GM19025 (cell line): ENCODE data around the gene HTT.

Source experiments
- ATAC-seq: cut with Tn5 transposase; IDR thresholded peaks from one replicate; pipeline ENCODE4 v1.9.1; 2021; ENCODE audit warnings: mild to moderate bottlenecking, low read depth, moderate library complexity; ENCODE audit not compliant: unreplicated experiment

Gene HTT

DNA sequence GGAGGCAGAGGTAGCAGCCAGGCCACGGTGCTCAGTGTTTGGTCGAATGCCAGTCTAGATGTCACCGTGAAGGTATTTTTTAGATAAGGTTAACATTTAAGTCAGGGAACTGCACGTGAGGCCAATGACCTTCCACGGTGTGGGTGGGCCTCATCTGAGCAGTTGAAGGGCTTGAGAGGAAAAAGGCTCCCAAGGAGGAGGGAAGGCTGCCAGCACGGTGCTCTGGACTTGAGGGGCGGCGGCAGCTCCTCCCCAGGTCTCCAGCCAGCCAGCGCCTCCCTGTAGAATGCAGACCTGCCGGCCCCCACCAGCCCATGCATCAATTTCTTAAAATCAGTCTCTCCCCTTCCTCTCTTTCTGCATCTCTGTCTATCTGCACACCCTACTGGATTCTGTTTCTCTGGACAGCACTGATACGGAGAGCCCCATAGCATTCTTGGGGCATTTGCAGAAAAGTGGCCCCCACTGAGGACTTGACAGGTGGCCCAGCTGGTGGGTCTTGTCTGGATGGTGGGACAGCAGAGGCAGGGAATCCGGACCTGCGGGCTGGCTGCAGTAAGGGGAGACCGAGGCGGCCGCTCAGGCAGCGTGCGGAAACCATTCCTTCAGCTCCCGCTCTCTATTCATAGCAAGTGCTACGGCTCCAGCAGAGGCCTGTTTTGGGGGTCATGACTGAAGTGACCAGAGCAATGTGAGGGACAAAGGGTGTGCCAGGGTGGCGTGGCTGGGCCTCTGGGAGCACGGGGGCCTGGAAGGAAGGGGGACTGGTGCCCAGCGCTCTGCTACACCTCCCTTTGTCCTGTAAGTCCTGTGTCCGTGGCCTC, 210.5 kb downstream of the HTT start:
- no peak for ATAC-seq

- ATAC-seq = peak; percentile 94
These were observed 211.3 kb downstream of the HTT start for GRCh38 chr4:3285558-3286334.

- no peak for ATAC-seq
These were observed 212.1 kb downstream of the HTT start for GRCh38 chr4:3286335-3287175.

DNA sequence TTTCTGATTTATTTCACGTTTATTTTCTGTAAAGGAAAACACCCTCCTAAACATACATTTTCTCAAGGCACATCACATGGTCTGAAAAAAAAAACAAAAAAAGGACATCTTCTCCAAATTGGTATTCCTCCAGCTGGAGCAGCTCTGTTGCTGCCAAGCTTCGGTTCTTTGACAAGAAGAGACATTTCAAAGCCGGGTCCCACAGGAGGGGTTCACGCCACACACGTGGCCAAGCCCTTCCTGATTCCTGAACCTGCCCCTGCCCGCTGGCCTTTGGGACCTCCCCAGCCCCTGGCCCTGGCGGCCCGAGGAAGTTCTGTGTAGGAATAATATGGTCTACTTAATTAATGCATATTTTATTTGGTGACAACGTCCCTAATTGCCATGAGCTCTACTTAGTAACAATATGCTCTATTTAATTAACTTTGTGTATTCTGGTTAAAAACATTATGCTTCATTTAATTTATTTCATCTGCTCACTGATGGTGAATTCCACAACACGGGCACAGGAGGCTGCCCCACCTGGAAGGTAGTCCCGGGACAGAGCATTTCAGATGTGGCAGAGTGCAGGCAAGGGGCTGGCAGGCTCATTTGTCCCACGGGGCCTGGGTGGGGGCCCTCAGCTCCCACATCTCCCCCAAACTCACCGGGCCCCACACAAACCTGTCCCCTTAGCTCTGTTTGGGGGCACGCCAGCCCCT, 212.9 kb downstream of the HTT start:
- no peak for ATAC-seq

DNA sequence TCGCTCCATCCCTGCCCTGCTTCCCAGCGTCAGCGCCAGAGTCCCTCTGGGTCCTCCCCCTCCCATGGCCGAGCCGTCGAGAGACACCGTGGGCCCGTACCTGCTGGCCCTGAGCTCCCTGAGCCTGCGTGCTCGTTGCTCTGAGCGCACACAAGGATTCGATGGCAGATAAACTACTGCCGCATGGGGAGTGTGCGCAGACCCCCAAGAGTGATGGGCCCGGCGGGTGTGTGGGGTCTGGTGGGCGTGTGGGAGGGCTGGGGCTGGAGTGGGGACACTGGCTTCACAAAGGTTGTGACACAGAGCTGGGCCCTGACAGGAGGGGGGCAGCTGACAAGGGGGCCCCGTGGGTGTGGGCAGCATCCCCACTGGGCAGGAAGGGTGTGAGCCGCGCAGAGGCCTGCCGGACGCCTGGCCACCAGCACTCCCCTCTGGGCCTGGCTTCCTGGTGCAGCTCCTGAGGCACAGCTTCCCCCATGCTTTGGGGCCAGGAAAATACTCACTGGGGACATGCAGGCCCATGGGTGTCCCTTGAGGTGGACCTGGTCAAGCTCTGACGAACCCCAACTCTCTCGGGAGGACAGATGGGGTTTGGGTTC, 213.6 kb downstream of the HTT start:
- no peak for ATAC-seq

GRCh38 chr4:3288571-3289094, 214.2 kb downstream of the HTT start:
- ATAC-seq = no peak

GRCh38 chr4:3290476-3290875, 216.0 kb downstream of the HTT start:
- ATAC-seq = no peak

GRCh38 chr4:3290889-3291321, 216.4 kb downstream of the HTT start:
- no peak for ATAC-seq

- ATAC-seq = no peak
These were observed 217.0 kb downstream of the HTT start for GRCh38 chr4:3291411-3291968.

DNA sequence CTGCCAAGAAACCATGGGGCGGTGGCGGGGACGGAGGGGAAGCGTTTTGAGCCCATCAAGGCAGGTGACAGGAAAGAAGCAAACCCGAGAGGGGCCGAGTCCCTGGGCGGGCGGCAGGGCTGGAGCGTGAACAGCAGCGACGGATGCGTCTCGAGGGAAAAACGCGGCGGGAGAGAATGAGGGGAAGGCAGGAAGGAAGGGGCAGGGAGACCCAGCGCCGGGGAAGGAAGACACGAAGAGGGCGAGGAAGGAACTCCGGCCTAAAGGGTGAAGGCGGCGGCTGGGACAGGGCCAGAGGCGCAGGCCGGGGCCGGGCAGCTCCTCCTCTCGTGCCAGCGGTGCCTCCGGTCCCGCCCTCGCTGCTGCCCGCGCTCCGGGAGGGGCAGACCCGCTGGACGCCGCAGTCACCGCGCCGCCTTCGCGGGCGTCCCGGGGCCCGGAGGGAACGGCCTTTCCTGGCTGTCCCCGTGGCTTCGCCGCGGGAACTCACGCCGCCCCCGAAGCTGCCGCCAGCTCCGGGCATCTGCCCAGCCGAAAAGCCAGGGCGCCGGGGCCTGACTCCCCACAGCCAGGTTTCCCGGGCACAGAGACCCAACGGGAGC, 217.6 kb downstream of the HTT start:
- ATAC-seq = peak; percentile 15

DNA sequence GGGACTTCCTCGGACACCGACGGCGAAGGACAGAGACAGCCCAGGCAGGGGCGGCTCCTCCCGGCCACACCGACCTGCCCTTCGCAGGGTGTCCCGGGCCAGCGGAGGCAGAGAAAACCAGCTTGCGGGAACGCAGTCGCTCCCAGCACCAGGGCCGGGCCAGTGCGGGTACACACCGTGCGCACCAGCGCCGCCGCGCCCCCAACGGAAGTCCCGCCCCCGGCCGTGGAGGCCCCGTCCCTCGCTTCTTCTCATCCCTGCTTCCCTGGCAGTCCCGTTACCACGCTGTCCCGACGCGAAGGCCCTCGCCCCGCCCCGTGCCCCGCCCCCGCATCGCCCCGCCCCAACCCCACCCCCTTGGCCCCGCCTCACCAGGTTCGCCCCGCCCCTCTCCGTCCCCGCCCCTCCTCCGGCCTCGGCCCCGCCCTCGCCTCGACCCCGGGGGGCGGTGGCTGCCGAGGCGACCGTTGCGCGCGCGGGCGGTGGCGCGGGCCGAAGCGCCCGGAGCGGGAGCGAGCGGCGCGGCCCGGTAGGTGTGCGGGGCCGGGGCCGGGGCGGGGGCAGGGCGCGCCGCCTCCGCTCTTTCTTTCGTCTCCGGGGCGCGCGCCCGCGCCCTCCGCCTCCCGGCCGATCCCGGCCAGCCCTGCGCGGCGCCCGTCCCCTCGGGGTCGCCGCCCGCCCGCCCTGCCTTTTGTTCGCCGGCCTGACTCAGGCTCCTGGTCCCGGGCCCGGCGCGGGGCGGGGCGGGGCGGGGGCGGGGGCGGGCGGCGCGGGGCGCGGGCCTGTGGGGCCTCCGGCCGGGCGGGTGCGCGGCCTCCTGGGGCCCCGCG, 218.3 kb downstream of the HTT start, which contains the start of gene RGS12:
Gene RGS12, plus strand, starts transcription at position 451 of the 830 bp plus-strand sequence. CDS start 23,150 bp downstream, outside the sequence.
- peak; percentile 67 for ATAC-seq
